ENCODE data around the gene OLR1. TPM values are rescaled to one million over a fixed set of nuclear protein-coding genes. Genes with fewer than 3 reads are reported as not detected.
A peak's percentile ranks its signal among the peaks of the same experiment; 100 is the strongest.
"Not testable (repeated sequence)": the region's sequence is repeated elsewhere in the genome, so short reads cannot be mapped to it uniquely, and the experiment has no call there.

OLR1 gene
- total RNA-seq, 1 experiment from 2014 or later, result 0.74 TPM

- ChIA-PET POLR2A (no interaction called here), CTCF (no interaction called here)
- ATAC-seq, result no peak
- TF ChIP-seq REST (IDR thresholded peaks at IDR 0.05; ENCODE audit: insufficient read depth in 1 of 2, low read depth in 2 of 2, low read length in 1 of 2), result no peak
- no peak overlapping the region for H3K27ac ChIP-seq (ENCODE audit: low read length)
- H3K4me3 ChIP-seq (ENCODE audit: low read depth in 2 of 2, low read length in 2 of 2), result no peak overlapping the region
- intact Hi-C loops (cut with micrococcal nuclease; ENCODE audit: unreplicated experiment), result no loop called here
- DNase-seq (ENCODE audit: low read depth, low spot score), result no peak
- no peaks in the 10 kb centered on the region; the same call in 1 of the 2 replicates for H3K4me1 ChIP-seq (ENCODE audit: control insufficient read depth, insufficient read depth, low read length)
- BruUV-seq (replicated peaks), result no TSS peak
- H3K36me3 ChIP-seq (ENCODE audit: control insufficient read depth, insufficient read depth, low read length), result peaks cover 4% of the 10 kb centered on the region
- in situ Hi-C loops (cut with HindIII; ENCODE audit: low pct_unique_long_range_greater_than_20kb, low sequenced_read_pairs), result no loop called here
- H3K27me3 ChIP-seq (ENCODE audit: control insufficient read depth, insufficient read depth, low read length), result no peaks in the 10 kb centered on the region
- H3K9me3 ChIP-seq (ENCODE audit: control insufficient read depth, insufficient read depth, low read depth, low read length), result no peaks in the 10 kb centered on the region
Observed at GRCh38 chr12:10218021-10218420, 46.1 kb upstream of the OLR1 start.

GRCh38 chr12:10215946-10216345 lies 44.0 kb upstream of the OLR1 start:
- DNase-seq (ENCODE audit: low read depth, low spot score); in situ Hi-C loops (cut with HindIII; ENCODE audit: low pct_unique_long_range_greater_than_20kb, low sequenced_read_pairs); CTCF ChIA-PET; H3K9me3 ChIP-seq (ENCODE audit: control insufficient read depth, insufficient read depth, low read depth, low read length); H3K4me3 ChIP-seq (ENCODE audit: low read depth in 2 of 2, low read length in 2 of 2); intact Hi-C loops (cut with micrococcal nuclease; ENCODE audit: unreplicated experiment); H3K27me3 ChIP-seq (ENCODE audit: control insufficient read depth, insufficient read depth, low read length); ATAC-seq; H3K36me3 ChIP-seq (ENCODE audit: control insufficient read depth, insufficient read depth, low read length); BruUV-seq (replicated peaks); H3K4me1 ChIP-seq (ENCODE audit: control insufficient read depth, insufficient read depth, low read length); H3K27ac ChIP-seq (ENCODE audit: low read length); POLR2A ChIA-PET: not testable (repeated sequence)

GRCh38 chr12:10215436-10215835 lies 43.5 kb upstream of the OLR1 start:
- ChIA-PET CTCF (no interaction called here), POLR2A (no interaction called here)
- H3K4me1 ChIP-seq (ENCODE audit: control insufficient read depth, insufficient read depth, low read length), result no peaks in the 10 kb centered on the region; the same call in 1 of the 2 replicates
- intact Hi-C loops (cut with micrococcal nuclease; ENCODE audit: unreplicated experiment), result no loop called here
- peaks cover 7% of the 10 kb centered on the region; the same call in 1 of the 2 replicates for H3K36me3 ChIP-seq (ENCODE audit: control insufficient read depth, insufficient read depth, low read length)
- DNase-seq (ENCODE audit: low read depth, low spot score) (no peak), ATAC-seq (no peak)
- H3K9me3 ChIP-seq (ENCODE audit: control insufficient read depth, insufficient read depth, low read depth, low read length), result no peaks in the 10 kb centered on the region
- H3K4me3 ChIP-seq (ENCODE audit: low read depth in 2 of 2, low read length in 2 of 2), result peak overlapping the region in 1 of 2 experiments; percentile 72; a peak in 1 of 4 replicates
- H3K27ac ChIP-seq (ENCODE audit: low read length), result no peak overlapping the region; the same call in 1 of the 2 replicates
- no TSS peak for BruUV-seq (replicated peaks)
- no peak for TF ChIP-seq POLR2AphosphoS5 (IDR thresholded peaks at IDR 0.05; ENCODE audit: low read depth, low read length)
- in situ Hi-C loops (cut with HindIII; ENCODE audit: low pct_unique_long_range_greater_than_20kb, low sequenced_read_pairs), result no loop called here
- H3K27me3 ChIP-seq (ENCODE audit: control insufficient read depth, insufficient read depth, low read length), result no peaks in the 10 kb centered on the region

GRCh38 chr12:10214895-10215267 lies 42.9 kb upstream of the OLR1 start:
- intact Hi-C loops (cut with micrococcal nuclease; ENCODE audit: unreplicated experiment), result no loop called here
- POLR2A ChIA-PET, result no interaction called here

More at GRCh38 chr12:10214895-10215267, 42.9 kb upstream of the OLR1 start:
- CTCF ChIA-PET, result no interaction called here
- in situ Hi-C loops (cut with HindIII; ENCODE audit: low pct_unique_long_range_greater_than_20kb, low sequenced_read_pairs), result no loop called here
- TF ChIP-seq POLR2AphosphoS5 (IDR thresholded peaks at IDR 0.05; ENCODE audit: low read depth, low read length), result no peak
- no peak for TF ChIP-seq SIN3A (IDR thresholded peaks at IDR 0.05; ENCODE audit: borderline replicate concordance, insufficient read depth, low read depth, low read length)
- TF ChIP-seq CTCF (IDR thresholded peaks at IDR 0.05), result no peak
- TF ChIP-seq REST (IDR thresholded peaks at IDR 0.05; ENCODE audit: insufficient read depth in 1 of 2, low read depth in 2 of 2, low read length in 1 of 2), result no peak
- TF ChIP-seq TCF7L2 (IDR thresholded peaks at IDR 0.05; ENCODE audit: low read depth, low read length), result no peak
- Histone ChIP-seq H3K27me3 (ENCODE audit: control insufficient read depth, insufficient read depth, low read length) (no peaks in the 10 kb centered on the region), H3K4me1 (ENCODE audit: control insufficient read depth, insufficient read depth, low read length) (no peaks in the 10 kb centered on the region; the same call in 1 of the 2 replicates), H3K36me3 (ENCODE audit: control insufficient read depth, insufficient read depth, low read length) (peaks cover 7% of the 10 kb centered on the region; the same call in 1 of the 2 replicates), H3K9me3 (ENCODE audit: control insufficient read depth, insufficient read depth, low read depth, low read length) (no peaks in the 10 kb centered on the region), H3K27ac (ENCODE audit: low read length) (peak overlapping the region; percentile 82), H3K4me3 (ENCODE audit: low read depth in 2 of 2, low read length in 2 of 2) (peak overlapping the region; percentile 72 to 85)
- no peak for ATAC-seq
- no peak for DNase-seq (ENCODE audit: low read depth, low spot score)
- BruUV-seq (replicated peaks), result no TSS peak

All from Panc1 (cell line).